ENCODE measurements around the gene MTAP.

Gene MTAP

DNA sequence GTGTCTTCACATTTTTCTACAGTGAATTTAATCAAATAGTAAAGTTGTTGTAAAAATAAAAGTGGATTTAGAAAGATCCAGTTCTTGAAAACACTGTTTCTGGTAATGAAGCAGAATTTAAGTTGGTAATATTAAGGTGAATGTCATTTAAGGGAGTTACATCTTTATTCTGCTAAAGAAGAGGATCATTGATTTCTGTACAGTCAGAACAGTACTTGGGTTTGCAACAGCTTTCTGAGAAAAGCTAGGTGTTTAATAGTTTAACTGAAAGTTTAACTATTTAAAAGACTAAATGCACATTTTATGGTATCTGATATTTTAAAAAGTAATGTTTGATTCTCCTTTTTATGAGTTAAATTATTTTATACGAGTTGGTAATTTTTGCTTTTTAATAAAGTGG, 60.4 kb downstream of the MTAP start:
- Histone ChIP-seq H3K4me1 (ENCODE audit: control insufficient read depth, low read length) (no peaks in the 10 kb centered on the region), H3F3A (ENCODE audit: control insufficient read depth, insufficient read depth) (no peaks in the 10 kb centered on the region), H3K27me3 (ENCODE audit: control insufficient read depth, low read length) (no peaks in the 10 kb centered on the region), H4K20me1 (ENCODE audit: control insufficient read depth, insufficient read depth, low read depth, low read length) (no peaks in the 10 kb centered on the region), H3K4me3 (ENCODE audit: low read length) (no peak overlapping the region), H3K9me3 (ENCODE audit: control insufficient read depth, insufficient read depth, low read length) (no peaks in the 10 kb centered on the region), H3K27ac (ENCODE audit: low read depth, low read length) (no peak overlapping the region), H3K9me2 (replicated peaks; ENCODE audit: control insufficient read depth, low read length) (no peaks in the 10 kb centered on the region), H3K36me3 (ENCODE audit: control insufficient read depth, low read length) (no peaks in the 10 kb centered on the region), H3K4me2 (ENCODE audit: low read length) (no peak overlapping the region), H3K79me2 (ENCODE audit: control insufficient read depth, low read length) (no peaks in the 10 kb centered on the region)
- TF ChIP-seq, protein P1, sequence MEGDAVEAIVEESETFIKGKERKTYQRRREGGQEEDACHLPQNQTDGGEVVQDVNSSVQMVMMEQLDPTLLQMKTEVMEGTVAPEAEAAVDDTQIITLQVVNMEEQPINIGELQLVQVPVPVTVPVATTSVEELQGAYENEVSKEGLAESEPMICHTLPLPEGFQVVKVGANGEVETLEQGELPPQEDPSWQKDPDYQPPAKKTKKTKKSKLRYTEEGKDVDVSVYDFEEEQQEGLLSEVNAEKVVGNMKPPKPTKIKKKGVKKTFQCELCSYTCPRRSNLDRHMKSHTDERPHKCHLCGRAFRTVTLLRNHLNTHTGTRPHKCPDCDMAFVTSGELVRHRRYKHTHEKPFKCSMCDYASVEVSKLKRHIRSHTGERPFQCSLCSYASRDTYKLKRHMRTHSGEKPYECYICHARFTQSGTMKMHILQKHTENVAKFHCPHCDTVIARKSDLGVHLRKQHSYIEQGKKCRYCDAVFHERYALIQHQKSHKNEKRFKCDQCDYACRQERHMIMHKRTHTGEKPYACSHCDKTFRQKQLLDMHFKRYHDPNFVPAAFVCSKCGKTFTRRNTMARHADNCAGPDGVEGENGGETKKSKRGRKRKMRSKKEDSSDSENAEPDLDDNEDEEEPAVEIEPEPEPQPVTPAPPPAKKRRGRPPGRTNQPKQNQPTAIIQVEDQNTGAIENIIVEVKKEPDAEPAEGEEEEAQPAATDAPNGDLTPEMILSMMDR (IDR thresholded peaks at IDR 0.05; ENCODE audit: low read depth, low read length, poor library complexity, severe bottlenecking), result no peak
- no peak for TF ChIP-seq EZH2phosphoT487 (IDR thresholded peaks at IDR 0.05; ENCODE audit: borderline replicate concordance, low read length)

- Histone ChIP-seq H3K4me1 (ENCODE audit: control insufficient read depth, low read length) (no peaks in the 10 kb centered on the region), H3K36me3 (ENCODE audit: control insufficient read depth, low read length) (no peaks in the 10 kb centered on the region), H3K79me2 (ENCODE audit: control insufficient read depth, low read length) (no peaks in the 10 kb centered on the region), H3K4me2 (ENCODE audit: low read length) (no peak overlapping the region), H3K27me3 (ENCODE audit: control insufficient read depth, low read length) (no peaks in the 10 kb centered on the region), H4K20me1 (ENCODE audit: control insufficient read depth, insufficient read depth, low read depth, low read length) (no peaks in the 10 kb centered on the region), H3K27ac (ENCODE audit: low read depth, low read length) (no peak overlapping the region), H3K9me3 (ENCODE audit: control insufficient read depth, insufficient read depth, low read length) (no peaks in the 10 kb centered on the region), H3K9me2 (replicated peaks; ENCODE audit: control insufficient read depth, low read length) (no peaks in the 10 kb centered on the region), H3K4me3 (ENCODE audit: low read length) (no peak overlapping the region), H3F3A (ENCODE audit: control insufficient read depth, insufficient read depth) (no peaks in the 10 kb centered on the region)
- no peak for TF ChIP-seq EZH2phosphoT487 (IDR thresholded peaks at IDR 0.05; ENCODE audit: borderline replicate concordance, low read length)
- TF ChIP-seq, protein P1 (IDR thresholded peaks at IDR 0.05; ENCODE audit: low read depth, low read length, poor library complexity, severe bottlenecking), result no peak
Observed at GRCh38 chr9:21864505-21864904, 62.1 kb downstream of the MTAP start.

DNA sequence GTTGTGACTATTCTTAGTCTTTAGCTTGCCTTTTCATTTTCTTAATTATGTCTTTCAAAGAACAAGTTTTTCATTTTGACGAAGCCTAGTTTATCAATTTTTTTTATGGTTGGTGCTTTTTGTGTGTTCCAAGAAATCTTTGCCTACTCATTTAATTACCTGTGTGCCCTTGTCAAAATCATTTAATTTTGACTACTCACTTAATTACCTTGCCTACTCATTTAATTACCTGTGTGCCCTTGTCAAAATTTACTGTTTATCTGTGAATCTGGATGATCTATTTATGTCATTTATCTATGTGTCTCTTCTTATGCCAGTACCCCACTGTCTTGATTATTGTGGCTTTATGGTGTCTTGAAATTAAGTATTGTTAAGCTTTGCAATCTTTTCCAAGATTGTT, 63.9 kb downstream of the MTAP start:
- TF ChIP-seq, protein P1 (IDR thresholded peaks at IDR 0.05; ENCODE audit: low read depth, low read length, poor library complexity, severe bottlenecking), result no peak
- no peak for TF ChIP-seq EZH2phosphoT487 (IDR thresholded peaks at IDR 0.05; ENCODE audit: borderline replicate concordance, low read length)
- Histone ChIP-seq H3F3A (ENCODE audit: control insufficient read depth, insufficient read depth) (no peaks in the 10 kb centered on the region), H3K9me3 (ENCODE audit: control insufficient read depth, insufficient read depth, low read length) (no peaks in the 10 kb centered on the region), H4K20me1 (ENCODE audit: control insufficient read depth, insufficient read depth, low read depth, low read length) (no peaks in the 10 kb centered on the region), H3K27ac (ENCODE audit: low read depth, low read length) (no peak overlapping the region), H3K9me2 (replicated peaks; ENCODE audit: control insufficient read depth, low read length) (no peaks in the 10 kb centered on the region), H3K27me3 (ENCODE audit: control insufficient read depth, low read length) (no peaks in the 10 kb centered on the region), H3K79me2 (ENCODE audit: control insufficient read depth, low read length) (no peaks in the 10 kb centered on the region), H3K4me1 (ENCODE audit: control insufficient read depth, low read length) (no peaks in the 10 kb centered on the region), H3K36me3 (ENCODE audit: control insufficient read depth, low read length) (no peaks in the 10 kb centered on the region), H3K4me2 (ENCODE audit: low read length) (no peak overlapping the region), H3K4me3 (ENCODE audit: low read length) (no peak overlapping the region)

All from DOHH2 (cell line).